Eye (tissue), 1 donor: Measurements from ENCODE around the gene SLC45A3.

Experiments
- DNase-seq: peaks from one replicate; pipeline ENCODE4 v3.0.0-alpha.2; 2015

The SLC45A3 gene

GRCh38 chr1:205699416-205699815 lies 19.1 kb upstream of the SLC45A3 start:
- no peak for DNase-seq

DNA sequence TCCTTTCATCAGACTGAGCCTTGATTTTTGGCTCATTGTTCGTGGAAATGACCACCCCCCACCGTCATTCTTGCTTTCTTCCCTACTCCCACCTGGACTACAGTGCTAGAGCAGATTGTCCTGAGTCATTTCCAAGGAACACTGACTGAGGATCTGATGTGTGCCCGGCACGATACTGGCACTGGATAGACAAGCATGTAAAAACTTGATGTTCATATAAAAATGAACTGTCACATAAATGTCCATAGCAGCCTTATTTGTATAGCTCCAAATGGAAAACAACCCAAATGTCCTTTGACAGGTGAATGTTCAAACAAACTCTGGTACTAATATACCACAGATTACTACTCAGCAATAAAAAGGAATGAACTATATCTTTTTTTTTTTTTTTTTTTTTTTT lies 18.6 kb upstream of the SLC45A3 start:
- no peak for DNase-seq

- DNase-seq: peak; percentile 31
These were observed 13.2 kb upstream of the SLC45A3 start for GRCh38 chr1:205693421-205693991.

GRCh38 chr1:205692423-205692822 lies 12.1 kb upstream of the SLC45A3 start:
- DNase-seq: no peak

- no peak for DNase-seq
These were observed 9.9 kb upstream of the SLC45A3 start for GRCh38 chr1:205690122-205690756.

DNA sequence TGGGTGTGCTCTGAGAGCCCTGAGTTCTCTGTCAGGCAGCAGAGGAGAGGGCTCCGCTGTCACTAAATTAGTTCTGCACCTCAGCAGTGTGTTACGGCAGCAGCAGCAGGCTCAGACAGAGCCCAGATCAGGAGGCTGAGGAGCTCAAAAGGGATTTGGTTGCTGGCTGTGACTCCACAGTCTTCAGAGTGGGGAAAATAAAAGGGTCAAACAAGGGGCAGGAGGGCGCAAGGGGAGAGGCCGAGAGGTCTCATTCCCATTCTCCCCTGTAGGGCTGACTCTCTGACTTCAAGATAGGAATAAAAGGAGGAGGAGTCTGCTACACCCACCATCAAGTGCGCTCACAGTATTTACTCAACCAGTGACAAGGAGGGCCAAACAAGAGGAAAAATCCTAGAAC lies 9.2 kb upstream of the SLC45A3 start:
- peak; percentile 35 for DNase-seq

GRCh38 chr1:205688171-205689080 lies 8.1 kb upstream of the SLC45A3 start:
- DNase-seq: no peak

GRCh38 chr1:205687242-205687641 lies 6.9 kb upstream of the SLC45A3 start:
- DNase-seq: no peak

DNA sequence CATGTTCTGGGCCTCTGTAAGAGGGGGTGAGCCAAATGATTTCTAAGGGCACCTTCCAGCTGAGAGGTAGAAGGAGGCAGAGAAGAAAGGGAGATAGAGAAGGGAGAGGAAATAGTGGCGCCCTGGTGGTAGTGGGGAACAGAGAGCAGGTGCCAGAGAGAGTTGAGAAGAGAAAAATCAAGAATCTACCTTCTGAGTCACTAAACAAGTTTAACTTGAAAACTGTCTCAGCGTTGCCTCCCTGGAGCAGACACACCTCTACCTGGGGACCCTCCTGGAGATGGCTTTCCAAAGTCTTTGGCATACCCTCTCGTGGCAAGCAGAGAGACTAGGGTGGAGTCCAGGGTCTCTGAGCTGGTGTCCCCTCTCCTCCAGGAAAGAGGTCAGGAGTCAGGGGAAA lies 1.1 kb upstream of the SLC45A3 start:
- DNase-seq: no peak

DNA sequence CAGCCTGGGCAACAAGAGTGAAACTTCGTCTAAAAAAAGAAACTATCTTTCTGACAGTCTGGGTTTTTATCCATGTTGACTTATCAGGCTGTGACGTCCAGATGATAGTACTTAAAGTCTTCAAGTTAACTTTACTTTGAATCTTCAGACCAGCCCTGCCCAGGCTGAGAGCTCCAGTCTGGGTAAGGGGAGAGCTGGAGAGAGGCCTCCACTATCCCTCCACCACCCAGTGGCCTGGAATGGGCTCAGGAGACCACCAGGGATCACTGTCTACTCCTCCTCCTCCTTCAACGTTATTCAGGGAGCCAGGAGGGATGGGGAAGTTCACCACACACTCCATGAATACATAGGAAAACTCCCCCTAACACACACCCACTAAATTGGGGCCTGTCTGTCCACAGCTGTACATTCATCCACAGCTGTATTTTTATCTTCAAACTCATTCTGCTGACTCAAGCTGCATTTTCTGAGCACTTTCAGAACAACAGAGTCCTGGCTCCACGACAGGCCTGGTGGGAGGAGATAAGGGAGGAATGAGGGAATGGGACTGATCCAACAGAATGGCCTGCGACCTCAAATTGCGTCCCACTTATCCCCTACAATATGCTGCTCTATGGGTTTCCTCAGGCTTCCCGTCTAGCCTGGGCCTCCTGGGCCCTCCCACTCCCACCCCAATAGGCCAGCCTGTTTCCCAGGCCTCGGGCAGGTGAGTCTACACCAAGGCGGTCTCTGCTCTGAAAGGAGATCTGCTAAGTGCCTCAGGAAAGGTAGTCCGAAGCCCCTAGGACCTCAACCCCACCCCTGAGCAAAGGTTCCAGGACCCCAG lies 1.8 kb downstream of the SLC45A3 start:
- DNase-seq: no peak

- no peak for DNase-seq
These were observed 3.1 kb downstream of the SLC45A3 start for GRCh38 chr1:205677167-205677566.

DNA sequence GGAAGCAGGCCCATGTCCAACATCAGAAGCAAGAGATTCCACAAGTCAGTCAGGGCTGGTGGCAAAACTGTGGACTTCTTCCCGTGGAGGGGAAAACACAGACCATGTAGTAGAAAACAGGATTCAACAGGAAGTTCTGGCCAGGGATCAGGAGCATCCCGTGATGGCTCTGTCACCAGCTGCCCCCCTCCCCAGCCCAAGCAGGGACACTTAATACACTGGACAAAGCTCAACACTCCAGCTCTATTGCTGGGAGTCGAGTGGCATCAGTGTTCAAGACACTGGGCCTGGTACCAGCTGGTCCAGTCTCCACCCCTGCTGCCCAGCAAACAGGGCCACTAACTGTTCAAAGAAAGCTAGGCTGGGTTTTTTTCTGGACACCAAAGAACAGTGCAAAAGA lies 3.7 kb downstream of the SLC45A3 start:
- DNase-seq: no peak

GRCh38 chr1:205676002-205676401 lies 4.3 kb downstream of the SLC45A3 start:
- DNase-seq: no peak

- no peak for DNase-seq
These were observed 5.1 kb downstream of the SLC45A3 start for GRCh38 chr1:205675247-205675646.

DNA sequence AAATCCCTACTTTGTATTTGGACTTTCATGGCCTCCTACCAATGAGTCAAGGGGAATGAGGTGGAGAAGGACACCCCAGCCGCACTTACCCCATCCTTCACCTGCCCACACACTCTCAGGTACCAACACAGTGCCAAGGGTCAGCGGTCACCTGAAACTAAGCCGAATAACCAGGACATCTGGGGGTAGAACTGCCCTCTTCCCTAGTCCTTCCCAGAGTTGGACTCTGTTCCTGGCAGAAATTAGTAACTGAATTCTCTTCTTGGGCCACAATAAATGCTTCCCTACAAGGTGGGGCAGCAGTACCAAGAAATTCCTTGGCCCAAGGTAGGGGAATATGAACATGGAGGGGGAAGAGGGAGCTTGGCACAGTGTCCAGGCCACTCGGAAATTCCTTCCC lies 7.3 kb downstream of the SLC45A3 start:
- DNase-seq: no peak

- no peak for DNase-seq
These were observed 7.9 kb downstream of the SLC45A3 start for GRCh38 chr1:205672395-205672889.

GRCh38 chr1:205670611-205671430 lies 9.5 kb downstream of the SLC45A3 start:
- peak; percentile 64 for DNase-seq

DNA sequence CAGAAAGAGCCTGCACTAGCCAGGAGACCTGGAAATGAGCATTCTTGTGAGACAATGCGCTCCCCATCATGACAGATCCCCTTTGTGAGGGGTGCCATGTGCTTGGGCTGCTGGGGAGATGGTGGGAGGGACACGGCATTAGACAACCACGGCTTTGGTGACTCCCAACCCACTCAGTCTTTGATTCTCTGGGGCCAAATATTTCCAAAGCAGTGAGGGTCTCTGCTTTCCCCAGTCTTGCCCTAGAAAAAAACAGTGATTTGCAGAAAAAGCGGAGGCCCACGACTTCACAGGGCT lies 10.2 kb downstream of the SLC45A3 start:
- DNase-seq: no peak

DNA sequence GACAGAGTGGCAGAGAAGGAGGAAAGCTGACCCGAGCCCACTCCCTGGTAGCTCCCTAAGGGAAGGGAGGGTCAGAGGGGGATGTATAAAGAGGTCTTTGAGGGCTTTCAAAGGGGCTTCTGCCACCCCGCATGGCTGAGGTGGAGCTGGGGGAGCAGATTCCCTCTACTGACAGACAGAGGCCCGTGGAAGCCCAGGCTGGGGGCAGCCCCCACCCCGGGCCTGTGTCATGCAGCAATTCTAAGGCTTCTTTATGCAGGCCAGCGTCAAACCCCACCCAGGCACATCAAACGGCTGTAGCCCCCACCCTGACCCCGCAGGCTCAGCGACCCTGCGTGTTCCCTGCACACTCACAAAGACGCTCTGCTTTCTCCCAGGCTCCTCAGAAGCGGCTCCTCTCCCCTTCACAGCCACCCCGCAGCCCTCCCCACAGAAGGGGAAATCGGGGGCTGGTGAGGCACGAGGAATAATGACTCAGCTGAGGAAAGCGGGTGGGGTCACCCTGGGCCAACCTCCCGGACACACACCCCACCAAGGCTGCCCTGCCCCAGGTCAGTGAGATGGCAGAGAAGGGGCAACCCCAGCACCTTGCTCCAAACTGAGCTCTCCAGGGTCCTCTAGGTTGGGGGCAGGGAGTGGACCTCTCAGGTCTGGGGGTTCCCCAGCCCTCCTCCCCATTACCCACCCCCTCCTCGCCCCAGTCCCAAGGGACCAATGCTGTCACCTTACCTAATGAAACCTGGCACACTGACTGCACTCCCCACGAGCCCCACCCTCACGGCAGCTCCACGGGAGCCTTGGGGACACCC lies 10.8 kb downstream of the SLC45A3 start:
- no peak for DNase-seq

- no peak for DNase-seq
These were observed 11.4 kb downstream of the SLC45A3 start for GRCh38 chr1:205668951-205669340.

- no peak for DNase-seq
These were observed 12.2 kb downstream of the SLC45A3 start for GRCh38 chr1:205667909-205668643.
